A673 (cell line): ENCODE data around the gene TMEM59L. TPM values are rescaled to one million over a fixed set of nuclear protein-coding genes. Genes with fewer than 3 reads are reported as not detected.

Experiments used
- BruUV-seq: library from RNA; stranded (reverse); fragments of 400-500 nt; replicated peaks from 2 replicates; lab custom pipeline; 2021; lab: Mats Ljungman, UMichigan
- CTCF ChIA-PET: fragments of 300-600 bp; sonication (Branson Sonifier 250); formaldehyde crosslinking; loops from one replicate; lab custom pipeline; 2022; ENCODE audit warnings: antibody characterized with exemption; lab: Charles Lee
- POLR2A ChIA-PET: fragments of 300-600 bp; sonication (Branson Sonifier 250); formaldehyde crosslinking; loops from one replicate; lab custom pipeline; 2022; ENCODE audit warnings: antibody characterized with exemption; ENCODE audit not compliant: low non-redundant PET; lab: Charles Lee
- DNase-seq: peaks from one replicate; pipeline ENCODE4 v3.0.0-alpha.2; 2015; ENCODE audit warnings: low spot score
- H3K27ac ChIP-seq: fragments of 200-600 bp; sonication (generic); 2 replicates; pipeline ENCODE4 v1.5.1; 2016; ENCODE audit warnings: mixed run types, low read depth, mild to moderate bottlenecking, mixed read lengths, antibody characterized with exemption, low read length; ENCODE audit not compliant: poor library complexity, severe bottlenecking
- H3K27me3 ChIP-seq: fragments of 200-600 bp; sonication (generic); replicated peaks from 2 replicates; pipeline ENCODE4 v1.6.1; 2017; ENCODE audit warnings: mixed run types, low read depth, mild to moderate bottlenecking, mixed read lengths, antibody characterized with exemption, low read length; ENCODE audit not compliant: insufficient read depth, poor library complexity
- H3K36me3 ChIP-seq: fragments of 200-600 bp; sonication (generic); 2 replicates; pipeline ENCODE4 v1.6.1; 2016; ENCODE audit warnings: mixed run types, mild to moderate bottlenecking, mixed read lengths, antibody characterized with exemption, low read length; ENCODE audit not compliant: insufficient read depth, poor library complexity, severe bottlenecking
- H3K4me1 ChIP-seq: fragments of 200-600 bp; sonication (generic); 2 replicates; pipeline ENCODE4 v1.6.1; 2017; ENCODE audit warnings: mixed run types, mild to moderate bottlenecking, mixed read lengths, antibody characterized with exemption, low read length; ENCODE audit not compliant: insufficient read depth, poor library complexity, severe bottlenecking
- H3K4me3 ChIP-seq: fragments of 200-600 bp; sonication (generic); 2 replicates; pipeline ENCODE4 v1.5.1; 2016; ENCODE audit warnings: low read depth, mixed run types, mild to moderate bottlenecking, mixed read lengths, low read length; ENCODE audit not compliant: poor library complexity, severe bottlenecking
- H3K9me3 ChIP-seq: fragments of 200-600 bp; sonication (generic); 2 replicates; pipeline ENCODE4 v1.6.1; 2016; ENCODE audit warnings: mixed run types, low read depth, mild to moderate bottlenecking, mixed read lengths, antibody characterized with exemption, low read length; ENCODE audit not compliant: poor library complexity, severe bottlenecking
- EZH2 ChIP-seq: fragments of 200-600 bp; sonication (generic); IDR thresholded peaks from 2 replicates; pipeline ENCODE4 v1.6.1; 2017; ENCODE audit warnings: borderline replicate concordance, low read depth, mild to moderate bottlenecking, mixed read lengths, antibody characterized with exemption, low read length; ENCODE audit not compliant: poor library complexity, severe bottlenecking
- intact Hi-C: fragments of 100-400 bp; cut with micrococcal nuclease; formaldehyde crosslinking; loops from one replicate; pipeline ENCODE4 v1.10.0; 2022; ENCODE audit not compliant: unreplicated experiment
- total RNA-seq: library from RNA; stranded (reverse); gene quantifications from 2 replicates; pipeline ENCODE4 v1.2.3, GENCODE V29; 2021
- TF ChIP-seq, protein P1 (sequence below): fragments of 300-800, 200-600 bp; sonication (generic); conservative IDR thresholded peaks from 2 replicates; pipeline ENCODE4 v1.5.1; 2017; ENCODE audit warnings: low read depth, mild to moderate bottlenecking, antibody characterized with exemption, low read length, moderate library complexity, mixed read lengths

TMEM59L gene
- total RNA-seq, 1 experiment from 2014 or later, result 9.3 TPM

DNA sequence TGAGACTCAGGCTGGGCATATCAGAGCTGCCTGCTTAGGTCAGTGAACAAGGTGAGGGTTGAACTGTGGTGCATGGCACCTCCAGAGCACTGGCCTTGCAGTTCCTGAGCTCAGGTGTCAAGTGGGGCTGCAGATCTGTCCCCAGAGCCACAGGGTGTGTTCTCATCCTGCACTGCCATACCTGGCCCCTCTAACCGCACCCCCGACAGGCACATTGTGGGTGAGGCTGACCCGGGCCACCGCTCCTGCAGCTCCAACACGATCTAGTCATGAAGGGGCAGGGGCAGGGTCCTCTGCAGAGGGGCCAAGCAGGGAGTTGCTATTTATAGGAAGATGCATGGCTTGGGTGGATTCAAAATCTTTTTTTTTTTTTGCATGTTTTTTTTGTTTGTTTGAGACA is 54.1 kb downstream of the TMEM59L start:
- Histone ChIP-seq H3K36me3 (peaks cover 14% of the 10 kb centered on the region), H3K27me3 (no peaks in the 10 kb centered on the region), H3K27ac (no peak overlapping the region), H3K9me3 (no peaks in the 10 kb centered on the region), H3K4me1 (no peaks in the 10 kb centered on the region), H3K4me3 (no peak overlapping the region)
- intact Hi-C loops, result no loop called here
- POLR2A ChIA-PET, result no interaction called here
- DNase-seq, result no peak
- CTCF ChIA-PET, result no interaction called here
- BruUV-seq, result no TSS peak
- no peak for TF ChIP-seq EZH2
- TF ChIP-seq, protein P1, sequence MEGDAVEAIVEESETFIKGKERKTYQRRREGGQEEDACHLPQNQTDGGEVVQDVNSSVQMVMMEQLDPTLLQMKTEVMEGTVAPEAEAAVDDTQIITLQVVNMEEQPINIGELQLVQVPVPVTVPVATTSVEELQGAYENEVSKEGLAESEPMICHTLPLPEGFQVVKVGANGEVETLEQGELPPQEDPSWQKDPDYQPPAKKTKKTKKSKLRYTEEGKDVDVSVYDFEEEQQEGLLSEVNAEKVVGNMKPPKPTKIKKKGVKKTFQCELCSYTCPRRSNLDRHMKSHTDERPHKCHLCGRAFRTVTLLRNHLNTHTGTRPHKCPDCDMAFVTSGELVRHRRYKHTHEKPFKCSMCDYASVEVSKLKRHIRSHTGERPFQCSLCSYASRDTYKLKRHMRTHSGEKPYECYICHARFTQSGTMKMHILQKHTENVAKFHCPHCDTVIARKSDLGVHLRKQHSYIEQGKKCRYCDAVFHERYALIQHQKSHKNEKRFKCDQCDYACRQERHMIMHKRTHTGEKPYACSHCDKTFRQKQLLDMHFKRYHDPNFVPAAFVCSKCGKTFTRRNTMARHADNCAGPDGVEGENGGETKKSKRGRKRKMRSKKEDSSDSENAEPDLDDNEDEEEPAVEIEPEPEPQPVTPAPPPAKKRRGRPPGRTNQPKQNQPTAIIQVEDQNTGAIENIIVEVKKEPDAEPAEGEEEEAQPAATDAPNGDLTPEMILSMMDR, result no peak

DNA sequence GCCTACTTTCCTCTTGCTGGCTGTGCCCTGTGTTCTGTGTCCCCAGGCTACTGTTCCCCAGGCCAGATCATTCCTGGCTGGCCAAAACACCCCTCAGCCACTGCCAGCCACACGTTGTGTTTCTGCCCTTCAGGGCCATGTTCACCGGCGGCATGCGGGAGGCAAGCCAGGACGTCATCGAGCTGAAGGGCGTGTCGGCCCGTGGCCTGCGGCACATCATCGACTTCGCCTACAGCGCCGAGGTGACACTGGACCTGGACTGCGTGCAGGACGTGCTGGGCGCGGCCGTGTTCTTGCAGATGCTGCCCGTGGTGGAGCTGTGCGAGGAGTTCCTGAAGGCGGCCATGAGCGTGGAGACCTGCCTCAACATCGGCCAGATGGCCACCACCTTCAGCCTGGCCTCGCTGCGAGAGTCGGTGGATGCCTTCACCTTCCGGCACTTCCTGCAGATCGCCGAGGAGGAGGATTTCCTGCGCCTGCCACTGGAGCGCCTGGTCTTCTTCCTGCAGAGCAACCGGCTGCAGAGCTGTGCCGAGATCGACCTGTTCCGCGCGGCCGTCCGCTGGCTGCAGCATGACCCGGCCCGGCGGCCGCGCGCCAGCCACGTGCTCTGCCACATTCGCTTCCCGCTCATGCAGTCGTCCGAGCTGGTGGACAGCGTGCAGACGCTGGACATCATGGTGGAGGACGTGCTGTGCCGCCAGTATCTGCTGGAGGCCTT is 55.0 kb downstream of the TMEM59L start:
- no peaks in the 10 kb centered on the region for H3K9me3 ChIP-seq
- H3K4me1 ChIP-seq, result no peaks in the 10 kb centered on the region
- no peak overlapping the region for H3K27ac ChIP-seq
- no TSS peak for BruUV-seq
- no peaks in the 10 kb centered on the region for H3K27me3 ChIP-seq
- intact Hi-C loops, result no loop called here
- no peak for DNase-seq
- H3K36me3 ChIP-seq, result peaks cover 14% of the 10 kb centered on the region
- ChIA-PET CTCF (no interaction called here), POLR2A (no interaction called here)
- no peak overlapping the region for H3K4me3 ChIP-seq
- no peak for TF ChIP-seq EZH2
- TF ChIP-seq, protein P1, result no peak

DNA sequence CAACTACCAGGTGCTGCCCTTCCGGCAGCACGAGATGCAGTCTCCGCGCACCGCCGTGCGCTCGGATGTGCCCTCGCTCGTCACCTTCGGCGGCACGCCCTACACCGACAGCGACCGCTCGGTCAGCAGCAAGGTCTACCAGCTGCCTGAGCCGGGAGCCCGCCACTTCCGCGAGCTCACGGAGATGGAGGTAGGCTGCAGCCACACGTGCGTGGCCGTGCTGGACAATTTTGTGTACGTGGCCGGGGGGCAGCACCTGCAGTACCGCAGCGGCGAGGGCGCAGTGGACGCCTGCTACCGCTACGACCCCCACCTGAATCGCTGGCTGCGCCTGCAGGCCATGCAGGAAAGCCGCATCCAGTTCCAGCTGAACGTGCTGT is 55.6 kb downstream of the TMEM59L start:
- H3K9me3 ChIP-seq, result no peaks in the 10 kb centered on the region
- peaks cover 14% of the 10 kb centered on the region for H3K36me3 ChIP-seq
- ChIA-PET CTCF (no interaction called here), POLR2A (no interaction called here)
- no peak overlapping the region for H3K27ac ChIP-seq
- no peaks in the 10 kb centered on the region for H3K4me1 ChIP-seq
- H3K27me3 ChIP-seq, result no peaks in the 10 kb centered on the region
- no TSS peak for BruUV-seq
- TF ChIP-seq, protein P1, result no peak
- TF ChIP-seq EZH2, result no peak
- H3K4me3 ChIP-seq, result no peak overlapping the region
- intact Hi-C loops, result no loop called here
- no peak for DNase-seq
